Fibroblast of the aortic adventitia (primary cell): Measurements from ENCODE around the gene PHACTR3. TPM values are rescaled to one million over a fixed set of nuclear protein-coding genes. Genes with fewer than 3 reads are reported as not detected.

Source experiments
- DNase-seq: peaks from one replicate; pipeline ENCODE4 v3.0.0-alpha.2; 2010; ENCODE audit warnings: low read depth
- H3K4me3 ChIP-seq: 2 replicates; pipeline ENCODE4 v1.5.1; 2011; ENCODE audit warnings: low read depth, mild to moderate bottlenecking, control low read depth, low read length, moderate library complexity
- total RNA-seq: library from RNA; depleted of rRNA; stranded (reverse); fragments of >200 nt; gene quantifications from 2 replicates; pipeline ENCODE4 v1.2.3, GENCODE V29; 2012; ENCODE audit warnings: low replicate concordance
- TF ChIP-seq, protein P1 (sequence below): IDR thresholded peaks from 2 replicates; pipeline ENCODE4 v1.5.1; 2011; ENCODE audit warnings: mild to moderate bottlenecking, low read length, control low read depth, inconsistent platforms; ENCODE audit not compliant: insufficient read depth

PHACTR3 gene
- total RNA-seq, 1 donor = not detected

DNA sequence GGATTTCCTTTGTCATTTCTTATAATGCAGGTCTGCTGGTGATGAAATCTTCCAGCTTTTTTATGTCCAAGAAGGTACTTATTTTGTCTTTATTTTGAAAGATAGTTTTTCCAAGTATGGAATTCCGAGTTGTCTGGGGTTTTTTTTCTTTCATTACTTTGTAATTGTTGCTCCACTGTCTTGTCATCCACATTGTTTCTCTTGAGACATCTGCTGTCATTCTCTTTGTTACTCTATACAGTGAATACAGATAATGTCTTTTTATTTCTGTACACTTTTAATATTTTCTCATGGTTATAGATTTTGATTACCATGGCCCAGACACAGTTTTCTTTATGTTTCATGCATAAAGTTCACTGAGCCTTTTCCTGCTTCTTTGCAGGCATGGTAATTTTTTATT is 196.0 kb downstream of the PHACTR3 start:
- TF ChIP-seq, protein P1, sequence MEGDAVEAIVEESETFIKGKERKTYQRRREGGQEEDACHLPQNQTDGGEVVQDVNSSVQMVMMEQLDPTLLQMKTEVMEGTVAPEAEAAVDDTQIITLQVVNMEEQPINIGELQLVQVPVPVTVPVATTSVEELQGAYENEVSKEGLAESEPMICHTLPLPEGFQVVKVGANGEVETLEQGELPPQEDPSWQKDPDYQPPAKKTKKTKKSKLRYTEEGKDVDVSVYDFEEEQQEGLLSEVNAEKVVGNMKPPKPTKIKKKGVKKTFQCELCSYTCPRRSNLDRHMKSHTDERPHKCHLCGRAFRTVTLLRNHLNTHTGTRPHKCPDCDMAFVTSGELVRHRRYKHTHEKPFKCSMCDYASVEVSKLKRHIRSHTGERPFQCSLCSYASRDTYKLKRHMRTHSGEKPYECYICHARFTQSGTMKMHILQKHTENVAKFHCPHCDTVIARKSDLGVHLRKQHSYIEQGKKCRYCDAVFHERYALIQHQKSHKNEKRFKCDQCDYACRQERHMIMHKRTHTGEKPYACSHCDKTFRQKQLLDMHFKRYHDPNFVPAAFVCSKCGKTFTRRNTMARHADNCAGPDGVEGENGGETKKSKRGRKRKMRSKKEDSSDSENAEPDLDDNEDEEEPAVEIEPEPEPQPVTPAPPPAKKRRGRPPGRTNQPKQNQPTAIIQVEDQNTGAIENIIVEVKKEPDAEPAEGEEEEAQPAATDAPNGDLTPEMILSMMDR = no peak
- DNase-seq = no peak
- H3K4me3 ChIP-seq = no peak overlapping the region

DNA sequence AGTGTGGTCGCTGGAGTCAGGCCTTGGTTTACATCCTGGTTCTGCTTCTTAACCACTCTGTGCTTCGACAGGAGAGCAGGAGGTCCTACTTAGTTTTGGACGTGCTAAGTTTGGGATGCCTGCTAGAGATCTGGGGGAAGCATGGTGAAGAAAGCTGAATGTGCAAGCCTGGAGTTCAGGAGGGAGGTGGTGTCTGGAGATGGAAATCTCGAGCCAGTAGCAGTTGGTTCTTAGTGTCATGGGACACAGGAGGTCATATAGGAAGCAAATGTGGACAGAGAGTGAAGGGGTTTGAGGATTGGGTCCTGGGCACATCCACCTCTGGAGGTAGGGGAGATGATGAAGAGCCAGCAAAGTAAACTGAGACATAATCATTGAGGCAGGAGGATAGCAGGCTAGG is 197.7 kb downstream of the PHACTR3 start:
- TF ChIP-seq, protein P1 = no peak
- no peak for DNase-seq
- no peak overlapping the region for H3K4me3 ChIP-seq

DNA sequence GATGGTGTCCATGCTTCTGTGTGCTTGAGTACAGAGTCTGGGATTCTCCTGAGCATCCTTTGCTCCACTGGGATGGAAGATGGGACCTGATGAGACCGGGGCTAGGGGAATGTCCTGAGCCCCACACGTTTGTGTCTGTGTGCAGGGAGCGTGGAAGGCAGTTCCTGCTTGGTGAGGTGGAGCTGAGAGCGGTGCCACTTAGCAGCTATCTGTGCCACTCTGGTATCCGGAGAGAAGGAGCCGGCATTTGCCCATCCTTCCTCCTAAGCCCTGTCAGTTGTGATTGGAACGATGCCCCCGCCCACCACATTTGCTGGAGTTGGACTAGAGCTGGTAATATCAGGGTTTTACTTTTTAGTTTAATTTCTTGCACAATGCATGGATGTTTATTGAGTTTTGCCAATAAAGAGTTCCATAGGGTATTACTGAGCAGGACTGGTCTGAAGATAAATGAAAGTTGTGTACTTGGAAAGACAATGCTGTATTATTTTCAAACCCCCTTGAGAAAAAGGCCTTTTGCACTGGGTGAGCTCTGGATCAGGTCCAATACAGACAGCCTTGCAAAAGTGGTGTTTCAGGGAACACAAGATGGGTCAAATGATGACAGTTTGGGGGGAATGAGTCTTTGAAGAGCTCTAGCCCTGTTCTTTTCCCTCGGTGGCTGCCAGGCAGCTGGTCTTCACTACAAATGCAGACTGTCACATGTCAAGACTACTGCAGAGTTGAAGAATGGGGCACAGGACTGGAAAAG is 198.3 kb downstream of the PHACTR3 start:
- no peak overlapping the region for H3K4me3 ChIP-seq
- no peak for DNase-seq
- TF ChIP-seq, protein P1 = no peak

DNA sequence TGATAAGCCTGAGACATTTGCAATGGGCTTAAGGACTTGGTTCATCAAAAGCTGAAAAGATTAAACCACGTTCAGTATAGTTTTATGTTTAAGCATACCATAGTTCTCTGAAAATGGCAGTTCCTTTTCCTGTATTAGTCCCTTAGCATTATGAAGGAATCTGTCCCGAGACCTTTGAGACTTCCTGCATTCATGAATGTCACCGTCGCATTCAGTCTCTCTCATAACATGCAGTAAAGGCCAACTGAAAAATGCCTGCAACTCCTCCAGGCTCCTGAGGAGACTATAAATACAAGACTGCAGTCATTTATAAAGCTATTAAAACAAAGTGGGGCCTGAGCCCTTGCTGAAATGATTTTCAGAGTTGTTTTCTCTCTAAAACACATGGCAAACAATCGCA is 200.0 kb downstream of the PHACTR3 start:
- TF ChIP-seq, protein P1 = no peak
- no peak overlapping the region for H3K4me3 ChIP-seq
- no peak for DNase-seq

- no peak for DNase-seq
- H3K4me3 ChIP-seq = no peak overlapping the region
- TF ChIP-seq, protein P1 = no peak
Observed at GRCh38 chr20:59804871-59805665, 200.7 kb downstream of the PHACTR3 start.

DNA sequence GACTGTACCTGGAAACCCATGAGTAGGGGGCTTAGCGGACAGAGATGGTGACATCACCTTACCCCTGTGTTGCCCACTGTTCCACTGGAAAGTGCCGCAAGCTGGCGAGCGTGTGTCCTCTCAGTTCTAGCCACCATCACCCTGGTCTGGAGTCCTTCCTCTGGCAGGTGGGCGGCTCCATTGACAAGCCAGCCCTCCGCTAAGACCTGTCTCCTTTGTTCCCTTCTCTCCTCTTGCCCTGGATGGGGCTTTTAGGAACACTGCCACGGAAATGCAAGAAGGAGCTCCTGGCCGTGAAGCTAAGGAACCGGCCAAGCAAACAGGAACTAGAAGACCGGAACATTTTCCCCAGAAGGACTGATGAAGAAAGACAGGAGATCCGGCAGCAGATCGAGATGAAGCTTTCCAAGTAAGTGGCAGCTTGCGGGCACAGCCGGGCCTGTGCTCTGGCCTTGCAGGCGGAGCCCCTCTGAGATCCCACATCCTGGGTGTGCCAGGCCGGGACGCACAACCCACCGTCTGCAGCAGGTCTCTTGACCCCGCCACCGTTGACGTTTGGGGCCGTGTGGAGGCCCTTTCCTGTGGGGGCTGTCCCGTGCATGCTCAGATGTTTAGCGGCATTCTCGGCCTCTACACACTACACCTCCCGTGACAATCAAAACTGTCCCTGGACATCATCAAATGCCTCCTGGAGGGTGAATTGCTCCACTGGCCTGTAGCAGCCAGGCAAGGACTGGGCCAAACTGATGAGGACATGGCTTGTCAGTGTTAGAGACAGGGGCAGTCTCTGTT is 201.6 kb downstream of the PHACTR3 start:
- H3K4me3 ChIP-seq = no peak overlapping the region
- no peak for DNase-seq
- TF ChIP-seq, protein P1 = no peak
